Measurements from ENCODE around the gene ARPC4. TPM values are rescaled to one million over a fixed set of nuclear protein-coding genes. Genes with fewer than 3 reads are reported as not detected.
A peak's percentile ranks its signal among the peaks of the same experiment; 100 is the strongest.

The ARPC4 gene
- total RNA-seq, 1 donor from 2014 or later: 162 TPM

- no peak for DNase-seq
Observed at GRCh38 chr3:9793161-9793781, 389 bp downstream of the ARPC4 start.

GRCh38 chr3:9794400-9794799 is 1.5 kb downstream of the ARPC4 start:
- no peak for DNase-seq

- DNase-seq: no peak
Observed at GRCh38 chr3:9795207-9795606, 2.3 kb downstream of the ARPC4 start.

GRCh38 chr3:9797196-9797945 is 4.5 kb downstream of the ARPC4 start:
- DNase-seq: no peak

GRCh38 chr3:9800529-9800928 is 7.6 kb downstream of the ARPC4 start:
- DNase-seq: no peak

GRCh38 chr3:9803494-9803893 is 10.6 kb downstream of the ARPC4 start:
- peak; percentile 47 for DNase-seq

- DNase-seq: no peak
Observed at GRCh38 chr3:9804996-9805395, 12.1 kb downstream of the ARPC4 start.

- DNase-seq: no peak
Observed at GRCh38 chr3:9806137-9806536, 13.3 kb downstream of the ARPC4 start.

- no peak for DNase-seq
Observed at GRCh38 chr3:9806688-9807589, 14.1 kb downstream of the ARPC4 start.

- no peak for DNase-seq
Observed at GRCh38 chr3:9807981-9808344, 15.1 kb downstream of the ARPC4 start.

GRCh38 chr3:9808345-9809037 is 15.6 kb downstream of the ARPC4 start:
- no peak for DNase-seq

GRCh38 chr3:9809239-9809614 is 16.3 kb downstream of the ARPC4 start:
- no peak for DNase-seq

GRCh38 chr3:9809615-9810432 is 16.9 kb downstream of the ARPC4 start, which contains the start of gene TTLL3:
TTLL3 (plus strand) TSS chr3:9810262; CDS start chr3:9810662, 400 bp downstream.
- peak; percentile 40 for DNase-seq

- DNase-seq: no peak
Observed at GRCh38 chr3:9810433-9810770, 17.5 kb downstream of the ARPC4 start.

- DNase-seq: no peak
Observed at GRCh38 chr3:9810846-9811245, 18.0 kb downstream of the ARPC4 start.

- DNase-seq: no peak
Observed at GRCh38 chr3:9812870-9813483, 20.1 kb downstream of the ARPC4 start.

- DNase-seq: no peak
Observed at GRCh38 chr3:9815986-9816385, 23.1 kb downstream of the ARPC4 start.

GRCh38 chr3:9817436-9817835 is 24.6 kb downstream of the ARPC4 start:
- DNase-seq: no peak

GRCh38 chr3:9818666-9819335 is 25.9 kb downstream of the ARPC4 start:
- no peak for DNase-seq

GRCh38 chr3:9820543-9820942 is 27.7 kb downstream of the ARPC4 start:
- no peak for DNase-seq

GRCh38 chr3:9820946-9821345 is 28.1 kb downstream of the ARPC4 start:
- no peak for DNase-seq

All from occipital lobe (tissue), 2 donors.